ENCODE results near the gene PRRX2.
"Not testable (repeated sequence)": the region's sequence is repeated elsewhere in the genome, so short reads cannot be mapped to it uniquely, and the experiment has no call there.

Gene PRRX2

GRCh38 chr9:129665389-129665775, at the start of gene PRRX2:
Gene PRRX2 (plus strand): TSS chr9:129665647. CDS start chr9:129665868, 221 bp downstream.
- DNase-seq = no peak

- no peak for DNase-seq
Observed at GRCh38 chr9:129617167-129617566, 48.3 kb upstream of the PRRX2 start.

- DNase-seq = no peak
Observed at GRCh38 chr9:129619787-129620668, 45.4 kb upstream of the PRRX2 start.

- DNase-seq = no peak
Observed at GRCh38 chr9:129620669-129621295, 44.7 kb upstream of the PRRX2 start, which contains the start of gene C9orf50. Gene C9orf50 (minus strand): TSS chr9:129621101. CDS start chr9:129620574, 527 bp downstream.

- no peak for DNase-seq
Observed at GRCh38 chr9:129623331-129623730, 42.1 kb upstream of the PRRX2 start.

- peak; percentile 44 to 46 for DNase-seq
Observed at GRCh38 chr9:129624168-129624759, 41.2 kb upstream of the PRRX2 start.

GRCh38 chr9:129624947-129625346, 40.5 kb upstream of the PRRX2 start:
- peak; percentile 81 to 82 for DNase-seq

GRCh38 chr9:129626079-129626624, 39.3 kb upstream of the PRRX2 start, which contains the start of gene NTMT1:
Gene NTMT1 (plus strand): TSS chr9:129626163. CDS start chr9:129632704, 6,541 bp downstream.
- DNase-seq = peak; percentile 63 to 71

- DNase-seq = no peak
Observed at GRCh38 chr9:129626625-129627284, 38.7 kb upstream of the PRRX2 start.

- no peak for DNase-seq
Observed at GRCh38 chr9:129627556-129628440, 37.6 kb upstream of the PRRX2 start.

- no peak for DNase-seq
Observed at GRCh38 chr9:129628709-129629108, 36.7 kb upstream of the PRRX2 start.

GRCh38 chr9:129629251-129629820, 36.1 kb upstream of the PRRX2 start:
- no peak for DNase-seq

- DNase-seq = no peak
Observed at GRCh38 chr9:129630967-129631673, 34.3 kb upstream of the PRRX2 start.

GRCh38 chr9:129631674-129632129, 33.7 kb upstream of the PRRX2 start:
- DNase-seq = no peak

- no peak for DNase-seq
Observed at GRCh38 chr9:129632460-129632859, 33.0 kb upstream of the PRRX2 start.

GRCh38 chr9:129633207-129633606, 32.2 kb upstream of the PRRX2 start:
- no peak for DNase-seq

GRCh38 chr9:129633848-129634247, 31.6 kb upstream of the PRRX2 start:
- DNase-seq = no peak

- no peak for DNase-seq
Observed at GRCh38 chr9:129635099-129636065, 30.1 kb upstream of the PRRX2 start.

GRCh38 chr9:129636343-129636742, 29.1 kb upstream of the PRRX2 start:
- DNase-seq = not testable (repeated sequence)
